SK-N-SH (cell line): Measurements from ENCODE around the gene INSYN2B. TPM values are rescaled to one million over a fixed set of nuclear protein-coding genes. Genes with fewer than 3 reads are reported as not detected.

ENCODE experiments used
- CTCF ChIA-PET: fragments of 300-600, 350-600 bp; formaldehyde crosslinking; extraction: SDS; loops from one replicate; lab custom pipeline; 2021; lab: Yijun Ruan, JAX
- POLR2A ChIA-PET: fragments of 350-600 bp; sonication (Branson Sonifier 250); formaldehyde crosslinking; extraction: SDS; loops from one replicate; lab custom pipeline; 2020; ENCODE audit warnings: antibody characterized with exemption, inconsistent platforms; lab: Yijun Ruan, JAX
- DNase-seq: peaks from one replicate; pipeline ENCODE4 v3.0.0; 2012
- H2AFZ ChIP-seq: fragments of 200-600 bp; sonication (generic); 2 replicates; pipeline ENCODE4 v1.8.1; 2016; ENCODE audit warnings: antibody characterized with exemption, mild to moderate bottlenecking, low read depth
- H3F3A ChIP-seq: fragments of 200-600 bp; sonication (generic); replicated peaks from 2 replicates; pipeline ENCODE3; 2016; ENCODE audit warnings: antibody characterized with exemption, mild to moderate bottlenecking; ENCODE audit not compliant: insufficient read depth
- H3K27ac ChIP-seq, 2 experiments: fragments of 200-500 bp in 1 of 2; fragments of 200-600 bp in 1 of 2; sonication (Bioruptor generic) in 1 of 2; sonication (generic), shearing (Covaris generic) in 1 of 2; 2 replicates each; pipeline versions ENCODE4 v1.5.1 to v1.6.1; 2014 to 2016; ENCODE audit warnings: low read depth in 2 of 2, inconsistent platforms in 1 of 2, low read length in 1 of 2, mild to moderate bottlenecking in 1 of 2, mixed read lengths in 1 of 2
- H3K27me3 ChIP-seq: fragments of 200-600 bp; sonication (generic), shearing (Covaris generic); 2 replicates; pipeline ENCODE4 v1.6.1; 2016; ENCODE audit warnings: mixed run types; ENCODE audit not compliant: insufficient read depth
- H3K36me3 ChIP-seq, 2 experiments: fragments of 200-500 bp in 1 of 2; fragments of 200-600 bp in 1 of 2; sonication (Bioruptor generic) in 1 of 2; sonication (generic) in 1 of 2; replicated peaks in 1 of 2; 2 replicates each; pipeline versions ENCODE3 to v1.5.1; 2014 to 2016; ENCODE audit warnings: low read length in 1 of 2, mild to moderate bottlenecking in 1 of 2; ENCODE audit not compliant: insufficient read depth in 2 of 2, control insufficient read depth in 1 of 2
- H3K4me1 ChIP-seq, 2 experiments: fragments of 200-500 bp in 1 of 2; fragments of 200-600 bp in 1 of 2; sonication (Bioruptor generic) in 1 of 2; sonication (generic), shearing (Covaris generic) in 1 of 2; 2 replicates each; pipeline versions ENCODE4 v1.5.1 to v1.6.1; 2014 to 2016; ENCODE audit warnings: low read depth in 1 of 2, low read length in 1 of 2, mixed run types in 1 of 2; ENCODE audit not compliant: insufficient read depth in 2 of 2, control insufficient read depth in 1 of 2
- H3K4me2 ChIP-seq: fragments of 200-600 bp; sonication (generic), shearing (Covaris generic); 2 replicates; pipeline ENCODE4 v1.6.1; 2017; ENCODE audit warnings: mixed run types
- H3K4me3 ChIP-seq, 2 experiments: fragments of 200-500 bp in 1 of 2; fragments of 200-600 bp in 1 of 2; sonication (Bioruptor generic) in 1 of 2; sonication (generic), shearing (Covaris generic) in 1 of 2; 2 replicates each; pipeline versions ENCODE4 v1.5.1 to v1.8.1; 2014 to 2016; ENCODE audit warnings: low read depth in 2 of 2, inconsistent platforms in 1 of 2, low read length in 1 of 2, mild to moderate bottlenecking in 1 of 2, mixed read lengths in 1 of 2, moderate library complexity in 1 of 2
- H3K79me2 ChIP-seq: fragments of 200-600 bp; sonication (generic); 2 replicates; pipeline ENCODE4 v1.8.1; 2017; ENCODE audit warnings: mild to moderate bottlenecking; ENCODE audit not compliant: insufficient read depth
- H3K9ac ChIP-seq: fragments of 200-600 bp; sonication (generic); 2 replicates; pipeline ENCODE4 v1.6.1; 2017; ENCODE audit warnings: mixed run types
- H3K9me2 ChIP-seq: fragments of 200-600 bp; sonication (generic); 2 replicates; pipeline ENCODE4 v1.6.1; 2017; ENCODE audit warnings: mixed run types
- H3K9me3 ChIP-seq: fragments of 200-600 bp; sonication (generic); 2 replicates; pipeline ENCODE4 v1.6.1; 2017; ENCODE audit warnings: mixed run types, mild to moderate bottlenecking, moderate library complexity
- H4K20me1 ChIP-seq: fragments of 200-600 bp; sonication (generic); 2 replicates; pipeline ENCODE4 v1.6.1; 2017; ENCODE audit warnings: mild to moderate bottlenecking, mixed run types; ENCODE audit not compliant: insufficient read depth
- CHD2 ChIP-seq: fragments of 150-350 bp; IDR thresholded peaks from 2 replicates; pipeline ENCODE4 v1.6.1; 2018; ENCODE audit warnings: low read length; ENCODE audit not compliant: partially characterized antibody
- ELF1 ChIP-seq: IDR thresholded peaks from 2 replicates; pipeline ENCODE4 v1.4.0; 2012
- EZH2phosphoT487 ChIP-seq: fragments of 200-600 bp; sonication (generic); IDR thresholded peaks from 2 replicates; pipeline ENCODE4 v1.6.1; 2017; ENCODE audit warnings: low read depth, mixed run types, mild to moderate bottlenecking, antibody characterized with exemption, moderate library complexity, borderline replicate concordance
- GABPA ChIP-seq: IDR thresholded peaks from 2 replicates; pipeline ENCODE4 v1.4.0; 2012; ENCODE audit warnings: low read depth, mild to moderate bottlenecking
- GATA2 ChIP-seq: sonication (generic); formaldehyde crosslinking; IDR thresholded peaks from 2 replicates; pipeline ENCODE4 v1.5.0; 2020; ENCODE audit warnings: mild to moderate bottlenecking, missing genetic modification reagents
- MEF2A ChIP-seq: IDR thresholded peaks from 2 replicates; pipeline ENCODE4 v1.4.0; 2012; ENCODE audit warnings: low read depth, borderline replicate concordance
- NFIC ChIP-seq: IDR thresholded peaks from 2 replicates; pipeline ENCODE4 v1.4.0; 2012; ENCODE audit warnings: borderline replicate concordance
- NRF1 ChIP-seq: IDR thresholded peaks from 2 replicates; pipeline ENCODE4 v1.6.1; 2012; ENCODE audit warnings: low read depth, mild to moderate bottlenecking, low read length
- PBX3 ChIP-seq: IDR thresholded peaks from 2 replicates; pipeline ENCODE4; 2012
- POLR2AphosphoS5 ChIP-seq: IDR thresholded peaks from 2 replicates; pipeline ENCODE4 v1.6.1; 2012; ENCODE audit warnings: low read depth, low read length
- RAD21 ChIP-seq: IDR thresholded peaks from 2 replicates; pipeline ENCODE4 v1.6.1; 2012; ENCODE audit warnings: mild to moderate bottlenecking, low read length
- RXRA ChIP-seq: IDR thresholded peaks from 2 replicates; pipeline ENCODE4 v1.4.0; 2012; ENCODE audit warnings: low read depth, mild to moderate bottlenecking, borderline replicate concordance
- SIN3A ChIP-seq: IDR thresholded peaks from 2 replicates; pipeline ENCODE4 v1.6.1; 2012; ENCODE audit warnings: low read depth, mild to moderate bottlenecking, low read length, moderate library complexity, borderline replicate concordance
- TCF12 ChIP-seq: IDR thresholded peaks from 2 replicates; pipeline ENCODE4 v1.4.0; 2012
- TEAD4 ChIP-seq: IDR thresholded peaks from 2 replicates; pipeline ENCODE4 v1.4.0; 2012; ENCODE audit warnings: mild to moderate bottlenecking, borderline replicate concordance; ENCODE audit not compliant: insufficient read depth
- USF1 ChIP-seq: IDR thresholded peaks from 2 replicates; pipeline ENCODE4 v1.4.0; 2012; ENCODE audit warnings: low read depth, borderline replicate concordance
- YY1 ChIP-seq: IDR thresholded peaks from 2 replicates; pipeline ENCODE4 v1.4.0; 2012; ENCODE audit warnings: low read depth, mild to moderate bottlenecking
- ZBTB33 ChIP-seq: IDR thresholded peaks from 2 replicates; pipeline ENCODE4 v1.4.0; 2012; ENCODE audit warnings: low read depth, borderline replicate concordance
- WGBS: methylation state at CpG from one replicate; pipeline ENCODE4 v1.1.6; 2017; ENCODE audit warnings: low lambda C conversion rate; 5-methylcytosine and 5-hydroxymethylcytosine counted together
- polyA plus RNA-seq, 3 experiments: library from polyadenylated mRNA; depleted of rRNA; stranded (reverse); fragments of >200 nt; gene quantifications; 2 replicates each; pipeline ENCODE4 v1.2.3, GENCODE V29; 2012
- TF ChIP-seq, protein P1 (sequence below): IDR thresholded peaks from 2 replicates; pipeline ENCODE4 v1.4.0; 2012; ENCODE audit warnings: low read depth
- TF ChIP-seq, protein P2 (sequence below): IDR thresholded peaks from 2 replicates; pipeline ENCODE4 v1.6.1; 2012; ENCODE audit warnings: mild to moderate bottlenecking, low read depth, low read length, moderate library complexity

The INSYN2B gene
- polyA plus RNA-seq, 1 of the 3 experiments (the other 2 are of a cell fraction): 9.2 TPM

- TF ChIP-seq, protein P1, sequence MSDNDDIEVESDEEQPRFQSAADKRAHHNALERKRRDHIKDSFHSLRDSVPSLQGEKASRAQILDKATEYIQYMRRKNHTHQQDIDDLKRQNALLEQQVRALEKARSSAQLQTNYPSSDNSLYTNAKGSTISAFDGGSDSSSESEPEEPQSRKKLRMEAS: no peak
- TF ChIP-seq RAD21 (no peak), GATA2 (no peak), SIN3A (no peak), POLR2AphosphoS5 (no peak)
- TF ChIP-seq, all 33 proteins: peak for 0
Measured at GRCh38 chr5:169897481-169897880, 82.8 kb downstream of the INSYN2B start (continued).

DNA sequence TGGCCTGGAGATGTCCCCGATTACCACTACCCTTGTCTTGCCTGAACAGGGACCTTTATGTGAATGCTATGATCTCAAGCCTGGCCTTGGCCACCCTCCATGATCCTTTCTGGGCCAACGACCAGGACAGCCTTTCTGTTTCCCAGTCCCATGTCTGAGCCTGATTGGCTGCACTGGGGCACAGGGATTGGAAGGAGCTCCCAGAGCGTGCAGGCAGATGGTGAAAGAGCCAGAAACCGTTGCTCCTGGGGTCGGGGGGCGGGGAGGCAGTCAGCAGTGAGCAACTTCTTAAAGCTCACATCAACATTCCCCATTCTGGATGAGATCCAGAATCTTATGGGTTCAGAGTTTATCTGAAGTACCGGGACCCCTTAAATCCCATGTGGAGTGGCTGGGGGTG, 84.4 kb downstream of the INSYN2B start:
- peaks cover 0 to 15% of the 10 kb centered on the region in 2 experiments for H3K36me3 ChIP-seq
- H4K20me1 ChIP-seq: no peaks in the 10 kb centered on the region
- H2AFZ ChIP-seq: no peak overlapping the region
- H3K79me2 ChIP-seq: peaks cover 28% of the 10 kb centered on the region; the same call in 1 of the 2 replicates
- H3K9ac ChIP-seq: no peak overlapping the region
- H3F3A ChIP-seq: no peaks in the 10 kb centered on the region
- H3K4me3 ChIP-seq: no peak overlapping the region
- DNase-seq: no peak
- H3K4me2 ChIP-seq: no peak overlapping the region
- ChIA-PET POLR2A (no interaction called here), CTCF (interaction anchor here (0.6 to 1.3 kb wide), 2 partner anchors 12 to 1522 kb away, joined by 3 to 4 read pairs; no protein-coding TSS in a partner anchor)
- H3K27ac ChIP-seq: no peak overlapping the region
- WGBS: 77% methylated on average over 7 of the region's 7 CpGs
- no peak for TF ChIP-seq POLR2AphosphoS5
- TF ChIP-seq, protein P1: no peak
- TF ChIP-seq MEF2A: no peak
- TF ChIP-seq NFIC: no peak
- TF ChIP-seq CHD2: no peak
- TF ChIP-seq, protein P2, sequence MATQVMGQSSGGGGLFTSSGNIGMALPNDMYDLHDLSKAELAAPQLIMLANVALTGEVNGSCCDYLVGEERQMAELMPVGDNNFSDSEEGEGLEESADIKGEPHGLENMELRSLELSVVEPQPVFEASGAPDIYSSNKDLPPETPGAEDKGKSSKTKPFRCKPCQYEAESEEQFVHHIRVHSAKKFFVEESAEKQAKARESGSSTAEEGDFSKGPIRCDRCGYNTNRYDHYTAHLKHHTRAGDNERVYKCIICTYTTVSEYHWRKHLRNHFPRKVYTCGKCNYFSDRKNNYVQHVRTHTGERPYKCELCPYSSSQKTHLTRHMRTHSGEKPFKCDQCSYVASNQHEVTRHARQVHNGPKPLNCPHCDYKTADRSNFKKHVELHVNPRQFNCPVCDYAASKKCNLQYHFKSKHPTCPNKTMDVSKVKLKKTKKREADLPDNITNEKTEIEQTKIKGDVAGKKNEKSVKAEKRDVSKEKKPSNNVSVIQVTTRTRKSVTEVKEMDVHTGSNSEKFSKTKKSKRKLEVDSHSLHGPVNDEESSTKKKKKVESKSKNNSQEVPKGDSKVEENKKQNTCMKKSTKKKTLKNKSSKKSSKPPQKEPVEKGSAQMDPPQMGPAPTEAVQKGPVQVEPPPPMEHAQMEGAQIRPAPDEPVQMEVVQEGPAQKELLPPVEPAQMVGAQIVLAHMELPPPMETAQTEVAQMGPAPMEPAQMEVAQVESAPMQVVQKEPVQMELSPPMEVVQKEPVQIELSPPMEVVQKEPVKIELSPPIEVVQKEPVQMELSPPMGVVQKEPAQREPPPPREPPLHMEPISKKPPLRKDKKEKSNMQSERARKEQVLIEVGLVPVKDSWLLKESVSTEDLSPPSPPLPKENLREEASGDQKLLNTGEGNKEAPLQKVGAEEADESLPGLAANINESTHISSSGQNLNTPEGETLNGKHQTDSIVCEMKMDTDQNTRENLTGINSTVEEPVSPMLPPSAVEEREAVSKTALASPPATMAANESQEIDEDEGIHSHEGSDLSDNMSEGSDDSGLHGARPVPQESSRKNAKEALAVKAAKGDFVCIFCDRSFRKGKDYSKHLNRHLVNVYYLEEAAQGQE: no peak
- TF ChIP-seq RAD21: no peak
- no peak for TF ChIP-seq RXRA
- no peak for TF ChIP-seq ZBTB33
- no peak for TF ChIP-seq YY1
- TF ChIP-seq TCF12: no peak
- no peak for TF ChIP-seq PBX3
- TF ChIP-seq USF1: no peak
- no peak for TF ChIP-seq TEAD4
- TF ChIP-seq GABPA: no peak
- no peak for TF ChIP-seq ELF1
- TF ChIP-seq NRF1: no peak
- no peak for TF ChIP-seq EZH2phosphoT487
- no peaks in the 10 kb centered on the region for H3K4me1 ChIP-seq
- H3K9me2 ChIP-seq: no peaks in the 10 kb centered on the region
- no peaks in the 10 kb centered on the region for H3K27me3 ChIP-seq
- no peaks in the 10 kb centered on the region for H3K9me3 ChIP-seq
